NCI-H69 (cell line): ENCODE data around the gene FUT7.

Source experiments
- DNase-seq: peaks from one replicate; lab custom pipeline; 2025; lab: John Stamatoyannopoulos, UW

FUT7 gene

DNA sequence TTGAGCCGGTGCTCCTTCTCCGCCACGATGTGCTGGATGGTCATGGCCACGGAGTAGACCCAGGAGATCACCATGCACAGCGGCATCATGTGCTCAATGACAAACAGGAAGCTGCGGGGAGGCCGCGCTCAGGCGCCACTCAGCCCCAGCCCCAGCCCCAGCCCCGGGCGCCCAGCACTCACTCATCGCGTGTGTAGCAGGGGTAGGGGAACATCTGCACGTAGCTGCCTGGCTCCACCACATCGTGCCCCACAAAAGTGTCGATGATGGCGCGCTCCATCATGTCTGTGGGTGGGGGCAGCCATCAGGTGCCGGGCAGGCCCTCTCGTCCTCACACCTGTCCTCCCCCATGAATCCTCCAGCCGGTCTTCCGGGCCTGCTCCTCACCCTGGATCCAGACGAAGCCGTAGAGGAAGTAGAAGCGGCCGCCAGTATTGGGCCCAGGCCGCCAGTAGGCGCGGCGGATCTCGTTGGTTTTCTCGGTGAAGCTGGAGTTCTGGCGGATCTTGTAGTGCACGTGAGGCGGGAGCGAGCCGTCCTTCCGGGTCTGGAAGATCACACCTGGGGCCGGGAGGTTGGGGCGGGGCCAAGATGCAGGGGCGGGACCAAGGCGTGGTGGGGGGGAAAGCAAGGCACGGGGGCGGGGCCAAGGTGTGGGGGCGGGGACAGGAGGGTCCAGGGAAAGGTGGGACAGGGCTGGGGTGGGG is 13.9 kb downstream of the FUT7 start:
- no peak for DNase-seq

DNA sequence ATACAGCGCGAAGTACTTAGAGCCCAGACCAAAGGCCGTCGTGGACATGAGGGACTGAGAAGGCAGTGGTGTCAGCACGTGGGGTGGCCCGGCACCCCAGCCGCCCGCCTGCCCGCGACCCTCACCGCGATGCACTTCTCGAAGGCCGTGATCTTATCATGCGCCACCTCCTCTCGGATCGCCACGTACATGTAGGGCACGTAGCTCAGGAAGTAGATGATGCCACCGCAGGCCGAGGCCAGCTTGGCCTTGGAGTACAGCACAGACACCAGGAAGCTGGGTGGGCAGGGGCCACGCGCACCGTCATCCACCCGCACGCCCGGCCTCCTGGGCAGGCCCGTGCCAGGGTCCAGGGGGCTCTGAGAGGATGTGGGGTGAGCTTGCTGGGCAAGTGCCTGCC is 14.8 kb downstream of the FUT7 start:
- no peak for DNase-seq

GRCh38 chr9:137016436-137016835 is 15.5 kb downstream of the FUT7 start:
- DNase-seq = no peak

DNA sequence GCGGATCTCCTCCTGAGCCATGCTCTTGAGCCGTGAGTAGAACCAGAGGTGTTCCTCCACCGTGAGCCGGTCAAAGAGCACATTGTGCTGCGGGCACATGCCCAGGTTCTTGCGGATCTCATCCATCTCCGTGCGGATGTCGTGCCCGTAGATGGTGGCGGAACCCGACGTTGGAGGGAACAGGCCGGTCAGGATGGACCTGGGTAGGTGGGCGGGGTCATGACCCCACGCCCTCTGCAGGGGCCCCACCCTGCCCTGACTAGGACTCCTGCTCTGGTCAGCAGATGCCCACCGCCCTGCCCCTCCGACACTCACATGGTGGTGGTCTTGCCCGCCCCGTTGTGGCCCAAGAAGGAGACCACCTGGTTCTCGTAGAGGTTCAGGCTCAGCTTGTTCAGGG is 15.9 kb downstream of the FUT7 start:
- no peak for DNase-seq

DNA sequence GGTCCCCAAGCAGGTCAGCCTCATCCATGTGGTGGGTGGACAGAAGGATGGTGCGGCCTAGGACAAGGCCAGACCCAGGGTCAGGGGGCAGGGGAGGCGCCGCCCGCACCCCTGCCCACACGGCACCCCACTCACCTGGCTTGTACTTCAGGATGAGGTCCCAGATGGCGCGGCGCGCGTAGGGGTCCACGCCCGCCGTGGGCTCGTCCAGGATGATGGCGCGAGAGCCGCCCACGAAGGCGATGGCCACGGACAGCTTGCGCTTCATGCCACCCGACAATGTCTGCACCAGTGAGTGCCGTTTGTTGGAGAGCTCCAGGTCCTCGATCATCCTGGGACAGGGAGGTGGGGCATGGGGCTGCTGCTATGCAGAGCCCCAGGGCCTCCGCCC is 16.4 kb downstream of the FUT7 start:
- no peak for DNase-seq

- no peak for DNase-seq
Measured at GRCh38 chr9:137014776-137015539, 16.9 kb downstream of the FUT7 start.

GRCh38 chr9:137014166-137014565 is 17.7 kb downstream of the FUT7 start:
- no peak for DNase-seq

GRCh38 chr9:137013571-137013940 is 18.3 kb downstream of the FUT7 start:
- DNase-seq = no peak

GRCh38 chr9:137012694-137013570 is 19.0 kb downstream of the FUT7 start:
- DNase-seq = no peak

DNA sequence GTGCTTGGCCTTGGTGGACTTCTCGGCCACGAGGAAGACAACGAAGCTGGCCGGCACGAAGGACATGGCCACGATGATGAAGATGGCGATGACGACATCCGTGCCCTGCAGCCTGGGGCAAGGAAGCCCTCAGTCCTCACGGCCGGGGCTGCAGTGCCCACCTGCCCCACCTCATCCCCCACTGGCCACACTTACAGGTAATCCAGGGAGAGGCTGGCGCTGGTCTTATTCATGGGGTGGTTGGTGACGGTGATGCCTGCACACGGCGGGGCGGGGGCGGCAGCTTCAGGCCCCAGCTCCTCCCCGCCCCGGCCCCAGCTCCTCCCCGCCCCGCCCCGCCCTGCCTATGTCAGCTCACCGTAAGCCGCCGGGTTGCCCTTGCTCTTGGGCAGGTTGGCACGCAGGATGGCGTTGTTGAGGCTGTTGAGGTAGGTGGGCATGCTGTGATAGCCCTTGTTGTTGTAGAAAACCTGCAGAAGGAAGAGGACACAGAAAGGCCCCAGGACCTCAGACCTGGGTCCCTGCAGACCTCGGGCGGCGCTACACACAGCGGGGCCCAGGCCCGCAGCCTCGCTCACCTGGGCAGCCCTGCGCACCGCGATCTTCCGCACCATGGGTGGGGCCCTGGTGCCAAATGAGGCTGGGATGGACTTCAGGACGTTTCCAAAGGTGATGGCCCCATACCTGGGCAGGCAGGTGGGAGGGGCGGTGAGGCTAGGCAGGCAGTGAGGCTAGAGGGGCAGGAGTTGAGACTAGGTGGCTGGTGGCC is 19.8 kb downstream of the FUT7 start:
- DNase-seq = no peak

GRCh38 chr9:137011156-137011555 is 20.7 kb downstream of the FUT7 start:
- DNase-seq = no peak

GRCh38 chr9:137009938-137010732 is 21.8 kb downstream of the FUT7 start:
- no peak for DNase-seq

- DNase-seq = no peak
Measured at GRCh38 chr9:137009217-137009616, 22.7 kb downstream of the FUT7 start.

- no peak for DNase-seq
Measured at GRCh38 chr9:137008312-137008711, 23.6 kb downstream of the FUT7 start.

DNA sequence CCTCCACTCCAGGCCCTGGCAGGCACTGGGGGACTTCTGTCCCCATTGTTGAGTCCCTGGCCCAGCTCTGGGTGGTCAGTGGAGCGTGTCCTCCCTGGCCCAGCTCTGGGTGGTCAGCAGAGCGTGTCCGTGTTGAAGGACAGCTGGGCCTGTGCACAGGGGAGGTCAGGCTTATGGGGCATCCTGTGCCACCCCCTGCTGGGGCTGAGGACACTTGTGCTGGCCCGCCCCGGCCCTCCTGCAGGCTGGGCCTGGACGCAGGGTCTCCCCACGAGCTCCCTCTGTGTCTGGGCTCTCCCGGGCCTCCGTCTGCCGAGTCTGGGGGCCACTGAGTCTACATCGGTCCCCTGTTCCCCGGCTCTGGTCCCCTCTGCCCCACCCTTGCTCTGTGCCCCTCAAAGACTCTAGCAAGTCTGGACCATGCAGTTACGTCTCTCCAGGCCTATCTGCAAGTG is 24.0 kb downstream of the FUT7 start:
- no peak for DNase-seq

GRCh38 chr9:137007108-137007815 is 24.6 kb downstream of the FUT7 start:
- DNase-seq = peak; percentile 72

DNA sequence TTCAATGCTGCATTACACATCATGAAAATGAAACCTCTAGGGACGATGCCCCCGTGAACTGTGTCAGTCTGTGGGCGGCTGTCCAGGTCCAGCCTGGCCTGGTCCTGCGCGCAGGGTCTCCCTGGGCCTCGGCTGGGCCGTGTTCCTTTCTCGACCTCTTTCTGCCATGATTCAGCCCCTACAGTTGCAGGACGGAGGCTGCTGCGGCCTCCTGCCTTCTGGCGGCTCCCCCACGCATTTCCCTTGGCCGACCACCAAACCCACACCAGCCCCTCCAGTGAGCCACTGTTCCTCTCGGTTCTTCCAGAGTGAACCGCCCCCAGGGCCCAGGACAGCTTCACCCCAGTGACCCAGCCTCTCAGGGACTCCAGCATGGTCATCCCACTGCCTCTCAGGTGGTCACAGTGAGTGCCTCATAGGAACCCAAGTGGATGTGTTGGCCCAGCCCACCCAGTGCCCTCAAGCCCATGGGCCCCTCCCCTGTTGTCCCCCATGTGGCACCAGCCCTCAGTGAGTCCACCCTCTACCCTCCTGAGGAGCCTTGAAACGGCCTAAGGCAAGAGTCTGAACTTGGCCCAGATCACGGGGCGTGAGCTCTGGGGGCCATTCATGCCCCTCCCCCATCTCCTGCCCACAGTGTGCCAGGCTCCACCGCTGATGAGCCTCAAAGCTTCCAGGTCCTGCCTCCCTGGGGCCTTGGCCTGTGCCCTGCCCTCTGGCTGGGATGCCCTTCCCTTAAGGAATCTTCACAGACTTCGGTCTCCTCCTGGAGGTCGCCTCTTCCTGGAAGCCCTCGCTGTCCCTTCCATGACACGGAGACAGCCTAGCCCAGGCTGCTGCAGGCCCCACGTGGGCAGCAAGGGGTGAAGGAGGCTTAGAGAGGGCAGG is 25.5 kb downstream of the FUT7 start:
- peak; percentile 20 for DNase-seq

DNA sequence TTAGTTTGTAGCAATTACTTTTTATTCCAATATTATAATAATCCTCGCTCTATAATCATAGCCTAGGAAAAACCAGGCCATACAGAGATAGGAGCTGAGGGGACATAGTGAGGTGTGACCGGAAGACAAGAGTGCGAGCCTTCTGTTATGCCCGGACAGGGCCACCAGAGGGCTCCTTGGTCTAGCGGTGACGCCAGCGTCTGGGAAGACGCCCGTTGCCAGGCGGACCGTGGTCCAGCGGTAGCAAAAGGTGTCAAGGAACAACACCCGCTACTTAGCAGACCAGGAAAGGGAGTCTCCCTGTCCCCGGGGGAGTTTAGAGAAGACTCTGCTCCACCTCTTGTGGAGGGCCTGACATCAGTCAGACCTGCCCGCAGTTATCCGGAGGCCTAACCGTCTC is 27.6 kb downstream of the FUT7 start:
- peak; percentile 37 for DNase-seq

DNA sequence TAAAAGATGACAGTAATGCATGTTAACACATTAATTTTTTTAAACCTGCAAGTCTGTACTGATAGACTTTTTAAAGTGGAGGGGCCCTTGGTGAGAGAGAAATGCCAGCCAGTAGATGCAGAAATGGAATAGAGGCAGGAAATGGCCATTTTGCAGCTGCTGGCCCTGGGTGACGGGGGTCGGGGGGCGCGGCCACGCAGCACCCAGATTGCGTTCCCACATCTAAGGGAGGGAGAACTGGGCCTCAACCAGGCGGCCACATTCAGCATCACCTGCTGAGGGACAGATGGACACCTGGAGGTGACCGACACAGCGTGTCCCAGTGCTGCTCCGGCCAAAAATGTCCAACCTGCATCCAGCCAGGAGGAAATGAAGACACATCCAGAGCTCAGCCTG is 29.2 kb downstream of the FUT7 start:
- DNase-seq = no peak
